Adrenal gland (tissue), 12 donors: ENCODE measurements around the gene MYH11. TPM values are rescaled to one million over a fixed set of nuclear protein-coding genes. Genes with fewer than 3 reads are reported as not detected.

ENCODE experiments used
- DNase-seq, 7 donors: peaks; one replicate each; pipeline ENCODE4 v3.0.0-alpha.2; 2019 to 2020
- H3K27ac ChIP-seq, 5 donors: fragments of 200-600 bp; sonication (generic) in 4 of 5; 1 replicate in 3 of 5; 2 replicates in 2 of 5; pipeline versions ENCODE4 v1.5.1 to v1.8.0; 2016 to 2020; ENCODE audit warnings: mild to moderate bottlenecking in 1 of 5
- H3K27me3 ChIP-seq: fragments of 200-600 bp; 2 replicates; pipeline ENCODE4 v1.8.0; 2021
- H3K36me3 ChIP-seq, 2 donors: fragments of 200-600 bp; replicated peaks in 1 of 2; 1 replicate in 1 of 2; 2 replicates in 1 of 2; pipeline versions ENCODE4 v1.5.1 to v1.8.0; 2018 to 2022
- H3K4me1 ChIP-seq, 2 donors: fragments of 200-600 bp; replicated peaks in 1 of 2; 1 replicate in 1 of 2; 2 replicates in 1 of 2; pipeline versions ENCODE4 v1.5.1 to v1.8.0; 2018 to 2021
- H3K4me3 ChIP-seq, 4 donors: fragments of 200-600 bp; sonication (generic) in 3 of 4; one replicate each; pipeline ENCODE4 v1.5.1; 2016 to 2018
- H3K9me3 ChIP-seq, 3 donors: fragments of 200-600 bp; sonication (generic) in 1 of 3; replicated peaks in 1 of 3; 1 replicate in 2 of 3; 2 replicates in 1 of 3; pipeline versions ENCODE4 v1.5.1 to v1.8.0; 2016 to 2021
- CTCF ChIP-seq, 6 experiments: fragments of 450-650 bp in 4 of 6; fragments of 200-600 bp in 2 of 6; sonication (generic) in 1 of 6; IDR thresholded peaks; 1 replicate in 5 of 6; 2 replicates in 1 of 6; pipeline versions ENCODE4 v1.5.1 to v1.8.0; 2016 to 2021; ENCODE audit warnings: antibody characterized with exemption in 6 of 6, mild to moderate bottlenecking in 2 of 6, moderate library complexity in 1 of 6
- POLR2A ChIP-seq, 2 donors: fragments of 450-650 bp; IDR thresholded peaks; one replicate each; pipeline ENCODE4 v1.6.1; 2017; ENCODE audit warnings: antibody characterized with exemption in 2 of 2, mild to moderate bottlenecking in 2 of 2, moderate library complexity in 1 of 2
- WGBS, 4 donors: extraction: QIAGEN DNeasy Blood & Tissue Kit in 2 of 4; methylation state at CpG; one replicate each; pipeline versions ENCODE4 v1.1.5 to v1.1.7; 2013 to 2017; 5-methylcytosine and 5-hydroxymethylcytosine counted together
- intact Hi-C, 2 donors: fragments of 100-400 bp; cut with DNase I; formaldehyde crosslinking; loops; one replicate each; pipeline versions ENCODE4 v1.14.1 to v1.15.0; 2022 to 2023
- polyA plus RNA-seq, 3 donors: library from polyadenylated mRNA; stranded (reverse); fragments of 200-250 nt in 2 of 3; fragments of 350-450 nt in 1 of 3; fragmentation: Illumina TruSeq in 1 of 3; extraction: RNeasy Lipid Tissue Mini Kit (QIAGEN cat#74804) in 1 of 3; gene quantifications; one replicate each; pipeline ENCODE4 v1.2.3, GENCODE V29; 2013 to 2014
- total RNA-seq, 9 donors: library from RNA; depleted of rRNA in 4 of 9; stranded (reverse); fragments of >200 nt in 4 of 9; fragments of 120-200 nt in 1 of 9; fragmentation: NEBNext Ultra II Directional in 1 of 9; extraction: Animal tissue kit (Norgen Biotek cat#: 25700) in 1 of 9; gene quantifications; one replicate each; pipeline versions ENCODE4 v1.1.0 to v1.2.4, GENCODE V29; 2013 to 2023
- donor health status: healthy with polysubstance abuse.
- donor health status: Bipolar disorder and iron deficiency.
- donor health status: DM: yes; HTN: yes; CAD: no.
- donor health status: DM: no; HTN: no; CAD: no.
- donor health status: DM: no; HTN: no; CAD: no.
- donor health status: DM: yes; HTN: yes; CAD: no.

The MYH11 gene
- total and polyA plus RNA-seq, 12 donors = 2.4 to 45.1 (median 16.5) TPM

GRCh38 chr16:15671530-15672117 lies 185.2 kb downstream of the MYH11 start:
- no peak for TF ChIP-seq POLR2A (IDR thresholded peaks at IDR 0.05)
- TF ChIP-seq CTCF (IDR thresholded peaks at IDR 0.05) = no peak
- Histone ChIP-seq H3K27ac (peak overlapping the region in 3 of 5 donors; percentile 49 to 89 (median 78)), H3K4me1 (peaks cover 6 to 9% of the 10 kb centered on the region in 2 donors), H3K4me3 (no peak overlapping the region), H3K36me3 (peaks cover 0 to 25% of the 10 kb centered on the region in 2 donors), H3K9me3 (no peaks in the 10 kb centered on the region), H3K27me3 (no peaks in the 10 kb centered on the region)
- intact Hi-C loops = no loop called here
- WGBS, 4 donors = 94 to 96% (median 95%) methylated on average over 8 of the region's 8 CpGs
- no peak for DNase-seq

GRCh38 chr16:15667091-15667742 lies 189.6 kb downstream of the MYH11 start:
- intact Hi-C loops = no loop called here
- DNase-seq = no peak
- WGBS, 4 donors = 88 to 91% (median 89%) methylated on average over 18 of the region's 18 CpGs
- Histone ChIP-seq H3K27me3 (no peaks in the 10 kb centered on the region), H3K36me3 (peaks cover 0 to 38% of the 10 kb centered on the region in 2 donors), H3K4me3 (no peak overlapping the region), H3K27ac (no peak overlapping the region), H3K9me3 (no peaks in the 10 kb centered on the region), H3K4me1 (no peaks in the 10 kb centered on the region)
- TF ChIP-seq POLR2A (IDR thresholded peaks at IDR 0.05) (no peak), CTCF (IDR thresholded peaks at IDR 0.05) (no peak)

- H3K4me1 ChIP-seq = peaks cover 4 to 7% of the 10 kb centered on the region in 2 donors
- DNase-seq = no peak
- no peaks in the 10 kb centered on the region for H3K9me3 ChIP-seq
- no peaks in the 10 kb centered on the region for H3K27me3 ChIP-seq
- H3K36me3 ChIP-seq = peaks cover 0 to 36% of the 10 kb centered on the region in 2 donors
- no peak overlapping the region for H3K27ac ChIP-seq
- intact Hi-C loops = no loop called here
- TF ChIP-seq CTCF (IDR thresholded peaks at IDR 0.05) (no peak), POLR2A (IDR thresholded peaks at IDR 0.05) (no peak)
- H3K4me3 ChIP-seq = no peak overlapping the region
Measured at GRCh38 chr16:15665107-15665506, 191.7 kb downstream of the MYH11 start.

- no peak for DNase-seq
- TF ChIP-seq POLR2A (IDR thresholded peaks at IDR 0.05) (no peak), CTCF (IDR thresholded peaks at IDR 0.05) (no peak)
- peak overlapping the region in 2 of 4 donors; percentile 7 for H3K4me3 ChIP-seq
- WGBS, 4 donors = 70 to 74% (median 72%) methylated on average over 5 of the region's 5 CpGs
- no peaks in the 10 kb centered on the region for H3K27me3 ChIP-seq
- no peaks in the 10 kb centered on the region for H3K9me3 ChIP-seq
- peaks cover 4 to 10% of the 10 kb centered on the region in 2 donors for H3K4me1 ChIP-seq
- H3K27ac ChIP-seq = peak overlapping the region; percentile 15 to 77 (median 66)
- H3K36me3 ChIP-seq = peaks cover 0 to 6% of the 10 kb centered on the region in 2 donors
- intact Hi-C loops = no loop called here
Measured at GRCh38 chr16:15660203-15660601, 196.6 kb downstream of the MYH11 start.
